Measurements from ENCODE around the gene SLA2.

DNA sequence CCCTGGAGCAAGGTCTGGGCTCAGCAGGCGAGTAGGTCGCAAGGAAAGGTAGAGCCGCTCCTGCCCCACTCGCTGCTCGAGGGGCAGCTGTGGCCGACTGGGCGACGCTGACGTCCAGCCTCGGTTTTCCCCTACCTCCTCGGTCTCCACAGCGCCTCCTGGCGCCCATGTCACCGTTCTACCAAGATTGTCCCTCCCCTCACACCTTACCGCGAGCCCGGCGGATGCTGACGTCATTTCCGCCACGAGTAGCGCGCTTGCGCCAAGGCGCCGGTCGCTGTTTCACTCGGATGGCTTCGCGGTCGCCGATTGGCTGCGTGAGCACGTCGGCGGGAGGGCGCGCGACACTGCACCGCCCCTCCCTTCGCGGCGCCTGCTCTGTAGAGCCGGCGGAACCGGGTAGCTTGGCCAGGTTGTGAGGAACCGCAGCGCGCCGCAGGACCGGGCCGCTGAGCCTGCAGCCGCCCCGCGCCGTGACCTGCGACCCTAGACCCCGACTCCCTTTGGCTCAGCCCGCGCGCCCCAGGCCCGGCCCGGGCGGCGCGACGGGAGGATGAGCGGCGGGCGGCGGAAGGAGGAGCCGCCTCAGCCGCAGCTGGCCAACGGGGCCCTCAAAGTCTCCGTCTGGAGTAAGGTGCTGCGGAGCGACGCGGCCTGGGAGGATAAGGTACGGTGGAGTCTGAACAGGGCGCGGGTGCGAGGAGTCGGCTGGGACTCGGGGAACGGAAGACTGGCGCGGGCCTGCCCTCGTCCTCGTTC, 40.4 kb downstream of the SLA2 start, which contains the start of gene RAB5IF:
- TF ChIP-seq ZC3H10 (CRISPR knock-in tag; IDR thresholded peaks at IDR 0.05) = no peak
- no peak for TF ChIP-seq TOX (CRISPR knock-in tag; IDR thresholded peaks at IDR 0.05; ENCODE audit: borderline replicate concordance)
- TF ChIP-seq ZFP3 (CRISPR knock-in tag; IDR thresholded peaks at IDR 0.05) = no peak
- TF ChIP-seq GLIS3 (CRISPR knock-in tag; IDR thresholded peaks at IDR 0.05) = no peak
- no peak for TF ChIP-seq ZFP30 (CRISPR knock-in tag; IDR thresholded peaks at IDR 0.05)
- TF ChIP-seq POU6F1 (CRISPR knock-in tag; IDR thresholded peaks at IDR 0.05; ENCODE audit: borderline replicate concordance, low read depth) = no peak
- no peak for TF ChIP-seq ZNF70 (CRISPR knock-in tag; IDR thresholded peaks at IDR 0.05)
- TF ChIP-seq OSR1 (CRISPR knock-in tag; IDR thresholded peaks at IDR 0.05) = no peak
- TF ChIP-seq, protein P1, sequence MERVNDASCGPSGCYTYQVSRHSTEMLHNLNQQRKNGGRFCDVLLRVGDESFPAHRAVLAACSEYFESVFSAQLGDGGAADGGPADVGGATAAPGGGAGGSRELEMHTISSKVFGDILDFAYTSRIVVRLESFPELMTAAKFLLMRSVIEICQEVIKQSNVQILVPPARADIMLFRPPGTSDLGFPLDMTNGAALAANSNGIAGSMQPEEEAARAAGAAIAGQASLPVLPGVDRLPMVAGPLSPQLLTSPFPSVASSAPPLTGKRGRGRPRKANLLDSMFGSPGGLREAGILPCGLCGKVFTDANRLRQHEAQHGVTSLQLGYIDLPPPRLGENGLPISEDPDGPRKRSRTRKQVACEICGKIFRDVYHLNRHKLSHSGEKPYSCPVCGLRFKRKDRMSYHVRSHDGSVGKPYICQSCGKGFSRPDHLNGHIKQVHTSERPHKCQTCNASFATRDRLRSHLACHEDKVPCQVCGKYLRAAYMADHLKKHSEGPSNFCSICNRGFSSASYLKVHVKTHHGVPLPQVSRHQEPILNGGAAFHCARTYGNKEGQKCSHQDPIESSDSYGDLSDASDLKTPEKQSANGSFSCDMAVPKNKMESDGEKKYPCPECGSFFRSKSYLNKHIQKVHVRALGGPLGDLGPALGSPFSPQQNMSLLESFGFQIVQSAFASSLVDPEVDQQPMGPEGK (CRISPR knock-in tag; IDR thresholded peaks at IDR 0.05; ENCODE audit: borderline replicate concordance) = no peak
- no peak for TF ChIP-seq RARB (CRISPR knock-in tag; IDR thresholded peaks at IDR 0.05)
- TF ChIP-seq TCF4 (CRISPR knock-in tag; IDR thresholded peaks at IDR 0.05; ENCODE audit: borderline replicate concordance) = no peak
- TF ChIP-seq BACH2 (CRISPR knock-in tag; IDR thresholded peaks at IDR 0.05; ENCODE audit: borderline replicate concordance) = no peak
- no peak for TF ChIP-seq ESRRG (CRISPR knock-in tag; IDR thresholded peaks at IDR 0.05)
- no peak for TF ChIP-seq SNAI2 (CRISPR knock-in tag; IDR thresholded peaks at IDR 0.05)

Measured in SK-N-SH treated with all-trans-retinoic acid at 6 μM for 48 hours (cell line).